C4-2B (cell line): ENCODE results near the gene ATG4B.

Experiments used
- H3K27ac ChIP-seq: fragments of 450-650 bp; 2 replicates; pipeline ENCODE4 v1.5.1; 2017
- ZFX ChIP-seq: fragments of 450-650 bp; IDR thresholded peaks from 2 replicates; pipeline ENCODE4 v1.6.1; 2017
- TF ChIP-seq, protein P1 (sequence below): fragments of 450-650 bp; conservative IDR thresholded peaks from 2 replicates; pipeline ENCODE4 v1.5.1; 2017; ENCODE audit warnings: mild to moderate bottlenecking

ATG4B gene

DNA sequence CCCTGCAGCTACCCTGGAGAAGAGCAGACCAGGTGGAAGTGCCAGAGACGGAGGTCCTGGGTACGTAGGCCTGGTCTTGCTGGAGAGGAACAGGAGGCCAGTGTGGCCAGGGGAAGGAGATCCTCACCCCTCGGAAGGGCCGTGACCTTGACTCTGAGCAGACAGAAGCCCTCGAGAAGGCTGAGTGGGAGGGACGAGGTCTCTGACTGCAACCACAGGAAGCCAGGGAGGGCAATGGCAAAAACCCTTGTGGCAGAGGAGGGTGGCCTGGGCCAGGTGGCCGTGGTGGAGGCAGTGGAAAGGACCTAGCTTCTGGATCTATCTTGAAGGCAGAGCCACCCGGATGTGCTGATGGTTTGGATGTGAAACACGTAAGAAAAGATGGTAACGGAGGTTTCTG, 28.6 kb upstream of the ATG4B start:
- TF ChIP-seq, protein P1, sequence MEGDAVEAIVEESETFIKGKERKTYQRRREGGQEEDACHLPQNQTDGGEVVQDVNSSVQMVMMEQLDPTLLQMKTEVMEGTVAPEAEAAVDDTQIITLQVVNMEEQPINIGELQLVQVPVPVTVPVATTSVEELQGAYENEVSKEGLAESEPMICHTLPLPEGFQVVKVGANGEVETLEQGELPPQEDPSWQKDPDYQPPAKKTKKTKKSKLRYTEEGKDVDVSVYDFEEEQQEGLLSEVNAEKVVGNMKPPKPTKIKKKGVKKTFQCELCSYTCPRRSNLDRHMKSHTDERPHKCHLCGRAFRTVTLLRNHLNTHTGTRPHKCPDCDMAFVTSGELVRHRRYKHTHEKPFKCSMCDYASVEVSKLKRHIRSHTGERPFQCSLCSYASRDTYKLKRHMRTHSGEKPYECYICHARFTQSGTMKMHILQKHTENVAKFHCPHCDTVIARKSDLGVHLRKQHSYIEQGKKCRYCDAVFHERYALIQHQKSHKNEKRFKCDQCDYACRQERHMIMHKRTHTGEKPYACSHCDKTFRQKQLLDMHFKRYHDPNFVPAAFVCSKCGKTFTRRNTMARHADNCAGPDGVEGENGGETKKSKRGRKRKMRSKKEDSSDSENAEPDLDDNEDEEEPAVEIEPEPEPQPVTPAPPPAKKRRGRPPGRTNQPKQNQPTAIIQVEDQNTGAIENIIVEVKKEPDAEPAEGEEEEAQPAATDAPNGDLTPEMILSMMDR = no peak
- TF ChIP-seq ZFX = no peak
- no peak overlapping the region for H3K27ac ChIP-seq

DNA sequence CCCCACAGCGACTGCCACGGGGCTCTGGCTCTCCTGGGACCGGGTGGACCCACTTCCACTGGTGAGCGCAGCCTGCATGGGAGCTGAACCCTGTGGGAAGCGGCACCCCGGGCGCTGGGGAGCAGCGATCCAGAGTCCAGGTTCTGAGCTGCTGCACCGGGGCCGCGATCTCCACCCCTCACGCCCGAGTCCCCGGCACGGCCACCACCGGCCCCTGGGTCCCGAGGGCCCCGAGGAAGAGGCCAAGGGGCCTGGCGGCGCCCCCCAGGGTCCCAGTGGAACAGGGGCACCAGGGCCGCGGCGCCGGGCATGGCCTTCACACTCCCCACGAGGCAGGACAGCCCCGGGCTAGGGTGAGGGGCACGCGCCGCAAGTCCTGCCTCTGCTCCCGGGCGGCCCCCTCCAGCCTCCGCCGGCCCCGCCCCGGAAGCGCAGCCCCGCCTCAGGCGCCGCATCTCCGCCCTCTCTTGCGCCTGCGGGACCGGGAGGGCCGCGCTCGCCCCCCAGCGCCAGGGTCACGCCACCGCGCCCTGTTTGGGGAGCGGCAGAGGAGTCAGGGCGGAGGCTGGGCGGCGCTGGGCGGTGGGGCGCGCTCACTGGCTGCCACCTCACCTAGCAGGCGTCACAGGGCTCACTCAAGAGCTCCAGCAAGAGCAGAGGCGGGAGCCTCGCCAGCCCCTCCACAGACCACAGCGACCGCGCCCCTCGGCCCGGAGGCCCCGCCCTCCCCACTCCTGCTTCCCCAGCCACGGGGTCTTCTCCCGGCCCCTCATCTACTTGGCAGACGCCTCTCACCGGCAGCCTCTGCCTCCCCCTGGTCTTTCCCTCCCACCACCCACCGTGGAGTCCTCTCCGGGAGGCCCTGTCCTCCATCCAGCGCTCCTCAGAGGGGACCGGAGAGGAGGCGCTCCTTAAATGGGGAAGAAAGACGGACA, 27.4 kb upstream of the ATG4B start:
- TF ChIP-seq, protein P1 = no peak
- TF ChIP-seq ZFX = no peak
- no peak overlapping the region for H3K27ac ChIP-seq

DNA sequence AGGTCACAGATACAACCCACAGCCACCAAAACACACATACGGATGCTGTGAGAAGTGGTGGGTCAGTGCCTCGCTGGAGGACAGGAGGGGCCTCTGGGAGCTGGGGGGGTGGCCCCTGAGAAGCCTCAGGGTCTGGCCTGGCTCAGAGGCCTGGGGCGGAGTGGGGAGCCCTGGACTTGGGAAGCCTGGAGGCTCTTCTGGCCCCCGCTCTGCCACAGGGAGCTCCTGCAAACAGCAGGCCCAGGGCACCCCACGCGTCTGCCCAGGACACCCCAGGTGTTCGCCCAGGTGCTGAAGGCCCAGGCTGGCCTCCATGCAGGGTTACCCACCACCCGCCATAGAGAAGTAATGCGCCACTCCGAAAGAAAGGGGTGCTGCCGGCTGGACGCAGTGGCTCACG, 26.4 kb upstream of the ATG4B start:
- TF ChIP-seq ZFX = no peak
- TF ChIP-seq, protein P1 = no peak

DNA sequence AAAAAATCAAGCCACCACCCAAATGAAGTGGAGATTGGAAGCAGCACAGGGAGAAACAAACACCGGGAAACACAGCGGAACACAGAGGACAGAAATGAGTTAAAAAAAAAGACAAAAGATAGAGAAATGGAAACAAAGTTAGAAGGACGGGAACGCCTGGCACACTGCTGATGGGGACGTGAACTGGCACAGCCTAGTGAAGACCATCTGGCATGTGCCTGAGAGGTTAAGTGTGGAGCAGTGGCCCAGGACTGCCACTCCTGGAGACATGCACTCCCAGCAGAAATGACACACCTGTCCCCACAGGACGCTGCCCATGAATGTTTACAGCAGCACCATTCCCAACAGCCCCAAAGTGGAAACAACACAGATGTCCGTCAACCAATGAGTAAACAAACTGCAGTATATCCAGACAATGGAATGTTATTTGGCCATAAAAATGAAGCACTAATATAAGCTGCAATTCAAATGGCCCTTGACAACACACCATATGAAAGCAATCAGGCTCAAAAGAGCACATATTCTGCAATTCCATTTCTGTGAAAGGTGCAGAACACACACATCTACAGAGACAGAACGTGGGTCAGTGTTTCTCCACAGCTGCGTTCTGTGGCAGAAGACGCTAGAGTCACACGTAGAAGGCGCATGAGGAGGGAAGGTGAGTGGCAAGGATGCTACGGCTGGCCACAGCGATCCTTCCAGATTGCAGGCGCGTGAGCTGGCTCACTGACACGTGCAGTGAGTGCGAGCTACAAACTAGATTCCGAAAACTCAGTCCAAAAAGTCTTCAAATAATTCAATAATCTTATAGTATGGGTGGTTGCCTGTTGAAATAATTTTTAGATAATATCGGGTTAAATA, 25.1 kb upstream of the ATG4B start:
- TF ChIP-seq, protein P1 = no peak
- TF ChIP-seq ZFX = no peak
- H3K27ac ChIP-seq = no peak overlapping the region

More for the DNA sequence above, 26.4 kb upstream of the ATG4B start:
- H3K27ac ChIP-seq = no peak overlapping the region

DNA sequence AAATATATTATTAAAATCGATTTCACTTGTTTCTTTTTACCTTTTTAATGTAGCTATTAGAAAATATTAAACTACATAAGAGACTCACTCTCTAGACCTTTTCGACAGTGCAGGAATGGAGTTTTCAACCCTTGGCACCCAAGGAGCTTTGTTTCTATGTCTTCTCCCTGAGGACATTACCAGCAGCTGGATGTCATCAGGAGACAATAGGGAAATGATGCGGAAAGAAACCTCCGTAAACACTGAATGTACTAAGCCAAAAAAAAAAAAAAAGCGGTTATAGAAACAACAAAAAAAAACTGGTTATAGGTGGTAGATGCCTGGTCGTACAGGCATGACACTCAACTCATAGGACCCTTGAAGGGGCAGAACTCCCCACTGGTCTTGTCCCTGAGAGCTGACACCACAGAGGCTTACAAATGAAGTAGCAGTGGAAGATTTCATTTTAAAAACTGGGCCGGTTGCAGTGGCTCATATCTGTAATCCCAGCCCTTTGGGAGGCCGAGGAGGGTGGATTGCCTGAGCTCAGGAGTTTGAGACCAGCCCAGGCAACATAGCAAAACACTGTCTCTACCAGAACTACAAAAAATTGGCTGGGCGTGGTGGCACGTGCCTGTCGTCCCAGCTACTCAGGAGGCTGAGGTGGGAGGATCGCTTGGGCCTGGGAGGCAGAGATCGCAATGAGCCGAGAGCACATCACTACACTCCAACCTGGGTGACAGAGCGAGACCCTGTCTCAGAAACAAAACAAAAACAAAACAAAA, 24.3 kb upstream of the ATG4B start:
- TF ChIP-seq ZFX = no peak
- TF ChIP-seq, protein P1 = no peak
- H3K27ac ChIP-seq = no peak overlapping the region

DNA sequence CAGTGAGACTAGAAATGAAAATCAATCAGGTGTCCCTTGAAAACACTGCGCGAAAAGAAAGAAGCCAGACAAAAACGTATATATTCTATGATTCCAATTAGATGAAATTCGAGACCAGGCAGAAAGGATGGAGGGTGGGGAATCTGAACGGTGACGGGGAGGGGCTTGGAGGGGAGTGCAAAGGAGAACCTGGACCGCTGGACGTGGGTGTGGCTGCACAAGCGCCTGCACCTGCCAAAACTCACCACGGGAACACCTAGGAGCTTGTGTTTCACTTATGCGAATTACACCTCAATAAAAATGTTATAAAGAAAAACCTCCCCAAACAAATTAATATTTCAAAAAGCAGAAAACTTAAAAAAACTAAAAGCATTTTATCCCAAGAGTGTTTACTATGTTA, 22.5 kb upstream of the ATG4B start:
- TF ChIP-seq ZFX = no peak
- TF ChIP-seq, protein P1 = no peak
- no peak overlapping the region; the same call in 1 of the 2 replicates for H3K27ac ChIP-seq
